Mesothelial cell of epicardium (in vitro differentiated cells): ENCODE data around the gene TIMP3. TPM values are rescaled to one million over a fixed set of nuclear protein-coding genes. Genes with fewer than 3 reads are reported as not detected.

Source experiments
- DNase-seq, 2 experiments: peaks; one replicate each; pipeline ENCODE4 v3.0.0; 2021; ENCODE audit warnings: low spot score in 2 of 2; ENCODE audit not compliant: unreplicated experiment in 2 of 2
- H3K27ac Mint-ChIP-seq: 2 replicates; pipeline ENCODE4 v1.8.0; 2021; ENCODE audit warnings: mixed read lengths
- H3K27me3 Mint-ChIP-seq: 2 replicates; pipeline ENCODE4 v1.8.0; 2021; ENCODE audit warnings: low read depth, mixed read lengths
- H3K36me3 Mint-ChIP-seq: 2 replicates; pipeline ENCODE4 v1.8.0; 2021; ENCODE audit warnings: mixed read lengths
- H3K4me1 Mint-ChIP-seq: 2 replicates; pipeline ENCODE4 v1.8.0; 2021; ENCODE audit warnings: mixed read lengths
- H3K4me3 Mint-ChIP-seq: 2 replicates; pipeline ENCODE4 v1.8.0; 2021; ENCODE audit warnings: mild to moderate bottlenecking, moderate library complexity, mixed read lengths
- H3K9me3 Mint-ChIP-seq: 2 replicates; pipeline ENCODE4 v1.8.0; 2021; ENCODE audit warnings: mixed read lengths
- total RNA-seq: library from RNA; stranded (reverse); gene quantifications from 3 replicates; pipeline ENCODE4 v1.2.1, GENCODE V29; 2021
- TF ChIP-seq, protein P1 (sequence below): fragments of 200-600 bp; sonication (generic); IDR thresholded peaks from one replicate; pipeline ENCODE4 v1.5.0; 2021; ENCODE audit warnings: antibody characterized with exemption; ENCODE audit not compliant: unreplicated experiment

The TIMP3 gene
- total RNA-seq, 1 donor from 2014 or later = 67.2 TPM

DNA sequence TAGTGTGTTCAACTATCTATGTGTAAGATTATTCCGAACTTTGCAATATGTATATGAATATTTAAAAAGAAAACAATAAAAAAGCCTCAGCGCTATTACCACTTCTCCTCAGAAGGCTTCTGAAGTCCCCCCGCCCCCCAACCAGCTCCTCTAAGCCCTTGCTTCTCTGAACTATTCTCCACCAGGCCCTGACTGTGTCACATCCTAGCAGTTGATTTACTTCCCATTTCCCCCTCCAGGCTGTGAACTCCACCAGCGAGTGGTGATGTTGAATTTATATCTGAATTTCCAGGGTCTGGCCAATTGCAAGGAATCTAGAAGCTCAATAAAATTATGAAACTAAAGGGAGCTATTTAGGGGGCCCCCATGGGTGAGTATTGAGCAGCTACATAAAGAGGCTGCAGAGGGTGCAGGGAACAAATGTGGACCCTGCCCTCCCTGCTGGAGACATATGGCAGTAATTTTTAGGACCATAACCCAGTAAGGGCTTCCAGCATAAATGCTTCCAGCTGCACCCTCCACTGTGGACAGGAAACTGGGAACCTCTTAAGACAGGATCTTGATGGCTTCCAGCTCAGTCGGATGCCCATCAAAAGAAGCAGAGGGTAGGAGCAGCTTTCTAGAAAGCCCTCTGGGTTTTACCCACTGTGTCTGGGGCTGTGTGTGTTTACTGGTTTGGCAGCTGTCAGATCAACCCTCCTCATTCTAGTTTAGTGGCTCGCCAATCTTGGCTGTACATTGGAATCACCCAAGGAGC lies 81.4 kb downstream of the TIMP3 start:
- H3K36me3 Mint-ChIP-seq = no peaks in the 10 kb centered on the region
- H3K27me3 Mint-ChIP-seq = peaks cover 12% of the 10 kb centered on the region
- peak overlapping the region; percentile 2 for H3K27ac Mint-ChIP-seq
- TF ChIP-seq, protein P1, sequence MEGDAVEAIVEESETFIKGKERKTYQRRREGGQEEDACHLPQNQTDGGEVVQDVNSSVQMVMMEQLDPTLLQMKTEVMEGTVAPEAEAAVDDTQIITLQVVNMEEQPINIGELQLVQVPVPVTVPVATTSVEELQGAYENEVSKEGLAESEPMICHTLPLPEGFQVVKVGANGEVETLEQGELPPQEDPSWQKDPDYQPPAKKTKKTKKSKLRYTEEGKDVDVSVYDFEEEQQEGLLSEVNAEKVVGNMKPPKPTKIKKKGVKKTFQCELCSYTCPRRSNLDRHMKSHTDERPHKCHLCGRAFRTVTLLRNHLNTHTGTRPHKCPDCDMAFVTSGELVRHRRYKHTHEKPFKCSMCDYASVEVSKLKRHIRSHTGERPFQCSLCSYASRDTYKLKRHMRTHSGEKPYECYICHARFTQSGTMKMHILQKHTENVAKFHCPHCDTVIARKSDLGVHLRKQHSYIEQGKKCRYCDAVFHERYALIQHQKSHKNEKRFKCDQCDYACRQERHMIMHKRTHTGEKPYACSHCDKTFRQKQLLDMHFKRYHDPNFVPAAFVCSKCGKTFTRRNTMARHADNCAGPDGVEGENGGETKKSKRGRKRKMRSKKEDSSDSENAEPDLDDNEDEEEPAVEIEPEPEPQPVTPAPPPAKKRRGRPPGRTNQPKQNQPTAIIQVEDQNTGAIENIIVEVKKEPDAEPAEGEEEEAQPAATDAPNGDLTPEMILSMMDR = no peak
- H3K4me3 Mint-ChIP-seq = no peak overlapping the region
- H3K9me3 Mint-ChIP-seq = no peaks in the 10 kb centered on the region
- peaks cover 50% of the 10 kb centered on the region for H3K4me1 Mint-ChIP-seq
- DNase-seq = no peak

DNA sequence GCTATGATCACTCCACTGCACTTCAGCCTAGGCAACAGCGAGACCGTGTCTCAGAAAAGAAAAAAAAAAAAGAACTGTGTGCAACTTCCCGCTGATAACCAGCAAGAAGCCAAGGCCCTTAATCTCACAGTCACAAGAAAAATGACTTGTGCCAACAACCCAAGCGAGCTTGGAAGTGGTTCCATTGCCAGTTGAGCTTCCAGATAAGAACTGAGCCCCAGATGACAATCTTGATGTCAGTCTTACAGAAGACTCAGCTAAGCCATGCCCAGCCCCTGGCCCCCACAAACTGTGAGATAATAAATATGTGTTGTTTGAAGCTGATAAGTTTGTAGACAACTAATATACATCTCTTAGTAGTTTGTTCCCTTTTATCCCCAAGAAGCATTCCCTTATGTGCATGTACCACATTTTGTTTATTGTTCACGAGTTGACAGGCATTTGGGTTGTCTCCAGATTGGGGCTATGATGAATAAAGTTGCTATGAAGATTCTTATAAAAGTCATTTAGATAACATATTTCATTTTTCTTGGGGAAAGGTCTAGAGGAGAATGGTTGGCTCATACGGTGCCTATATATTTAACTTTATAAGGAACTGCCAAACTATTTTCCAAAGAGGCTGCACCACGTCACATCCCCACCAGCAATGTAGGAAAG lies 85.9 kb downstream of the TIMP3 start:
- no peaks in the 10 kb centered on the region for H3K36me3 Mint-ChIP-seq
- TF ChIP-seq, protein P1 = no peak
- peaks cover 3% of the 10 kb centered on the region for H3K27me3 Mint-ChIP-seq
- H3K9me3 Mint-ChIP-seq = no peaks in the 10 kb centered on the region
- no peak overlapping the region for H3K4me3 Mint-ChIP-seq
- H3K4me1 Mint-ChIP-seq = peaks cover 25% of the 10 kb centered on the region
- H3K27ac Mint-ChIP-seq = no peak overlapping the region
- DNase-seq = no peak

DNA sequence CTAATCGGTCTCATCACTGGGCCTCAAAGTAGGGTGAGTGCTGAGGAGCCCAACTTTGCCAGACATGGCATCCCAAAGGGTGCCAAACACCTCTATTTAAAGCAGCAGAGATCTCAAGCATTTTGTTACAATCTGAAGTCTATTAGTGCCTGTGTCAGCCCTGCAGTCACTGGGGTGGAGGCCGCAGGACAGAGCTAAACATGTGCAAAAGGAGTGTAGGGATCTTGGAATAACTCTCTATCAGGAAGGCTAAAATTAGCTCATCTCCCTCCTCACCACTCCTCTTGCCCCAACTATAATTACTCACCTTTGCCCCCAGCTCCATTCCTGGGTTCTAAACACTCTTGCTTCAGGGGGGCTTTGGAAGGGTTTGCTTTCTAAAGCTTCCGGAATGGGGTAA lies 87.5 kb downstream of the TIMP3 start:
- no peak for DNase-seq
- H3K36me3 Mint-ChIP-seq = no peaks in the 10 kb centered on the region
- H3K4me3 Mint-ChIP-seq = no peak overlapping the region
- peaks cover 12% of the 10 kb centered on the region for H3K27me3 Mint-ChIP-seq
- peaks cover 14% of the 10 kb centered on the region for H3K4me1 Mint-ChIP-seq
- no peak overlapping the region for H3K27ac Mint-ChIP-seq
- TF ChIP-seq, protein P1 = no peak
- H3K9me3 Mint-ChIP-seq = no peaks in the 10 kb centered on the region

DNA sequence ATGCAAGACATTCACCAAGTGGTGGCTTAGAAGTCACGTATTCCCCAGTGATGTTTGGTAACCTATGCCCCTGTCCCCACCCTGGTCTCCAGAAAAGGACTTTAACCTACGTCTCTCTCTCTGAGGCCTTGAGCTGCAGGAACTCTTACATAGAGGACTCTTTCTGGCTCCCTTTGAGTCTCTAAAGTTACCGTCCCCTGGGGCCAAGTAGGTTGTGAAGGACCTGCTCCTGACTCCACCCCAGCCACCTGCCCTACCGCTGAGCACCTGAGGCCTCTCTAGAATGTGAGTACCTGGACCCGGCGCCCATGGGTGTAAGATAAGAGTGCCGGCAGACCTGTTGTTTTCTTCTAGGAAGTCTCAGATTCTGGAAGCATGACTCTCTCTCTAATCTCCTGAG lies 95.4 kb downstream of the TIMP3 start:
- Mint-ChIP-seq H3K4me1 (no peaks in the 10 kb centered on the region), H3K27me3 (peaks cover 12% of the 10 kb centered on the region), H3K9me3 (peaks cover 5% of the 10 kb centered on the region), H3K4me3 (no peak overlapping the region), H3K36me3 (no peaks in the 10 kb centered on the region), H3K27ac (no peak overlapping the region)
- no peak for DNase-seq
- TF ChIP-seq, protein P1 = no peak

DNA sequence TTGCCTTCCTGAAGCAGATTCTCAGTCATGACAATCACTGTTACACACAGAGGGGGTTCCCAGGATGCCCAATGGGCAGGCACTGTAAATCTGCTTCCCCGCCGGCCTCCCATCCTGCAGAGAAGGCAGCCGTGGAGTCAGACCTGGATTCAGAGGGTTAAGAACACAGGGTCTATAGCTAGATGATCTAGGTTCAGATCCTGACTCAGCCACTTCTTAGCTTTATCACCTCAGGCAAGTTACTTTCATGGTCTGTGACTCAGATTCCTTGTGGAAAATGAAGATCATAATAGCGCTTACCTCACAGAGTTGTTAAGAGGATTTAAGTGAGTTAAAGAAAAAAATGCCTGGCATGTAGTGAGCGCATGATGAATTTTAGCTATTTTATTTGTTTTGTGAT lies 95.9 kb downstream of the TIMP3 start:
- Mint-ChIP-seq H3K27ac (no peak overlapping the region), H3K9me3 (peaks cover 5% of the 10 kb centered on the region), H3K4me3 (no peak overlapping the region), H3K36me3 (no peaks in the 10 kb centered on the region), H3K27me3 (peaks cover 10% of the 10 kb centered on the region), H3K4me1 (no peaks in the 10 kb centered on the region)
- TF ChIP-seq, protein P1 = no peak
- no peak for DNase-seq
